K562 (cell line): ENCODE results near the gene TMED4. TPM values are rescaled to one million over a fixed set of nuclear protein-coding genes. Genes with fewer than 3 reads are reported as not detected.

Experiments
- CHD7 ChIP-seq: fragments of 200-600 bp; sonication (generic); IDR thresholded peaks from one replicate; pipeline ENCODE4 v1.6.1; 2012; ENCODE audit warnings: mild to moderate bottlenecking, low read depth, low read length, inconsistent platforms
- SMAD1 ChIP-seq: fragments of 150-350 bp; IDR thresholded peaks from 2 replicates; pipeline ENCODE4 v1.6.1; 2014; ENCODE audit warnings: low read length, low read depth; ENCODE audit not compliant: partially characterized antibody
- TCFL5 ChIP-seq: fragments of 250-450 bp; sonication (Bioruptor Pico); conservative IDR thresholded peaks from 2 replicates; pipeline ENCODE4 v1.6.1; 2021; ENCODE audit warnings: mild to moderate bottlenecking, moderate library complexity, matching md5 sums
- ZBTB40 ChIP-seq, 2 experiments: fragments of 450-650 bp in 1 of 2; sonication (generic) in 1 of 2; formaldehyde crosslinking in 1 of 2; IDR thresholded peaks; 2 replicates each; pipeline versions ENCODE4 v1.7.1 to v1.9.0; 2016 to 2022; ENCODE audit warnings: inconsistent platforms in 1 of 2, mild to moderate bottlenecking in 1 of 2, missing genetic modification reagents in 1 of 2
- ZNF232 ChIP-seq: sonication (generic); formaldehyde crosslinking; IDR thresholded peaks from 2 replicates; pipeline ENCODE4 v1.8.0; 2022; ENCODE audit warnings: mild to moderate bottlenecking, missing genetic modification reagents
- polyA plus RNA-seq, 8 experiments: library from polyadenylated mRNA; depleted of rRNA in 4 of 8; stranded (reverse) in 5 of 8; unstranded in 3 of 8; fragments of >200 nt; fragmentation: Nextera tagmentation in 2 of 8; fragmentation: Illumina TruSeq in 1 of 8; extraction: Ambion mirVana in 2 of 8; extraction: Trizol in 1 of 8; gene quantifications; 2 replicates each; pipeline versions ENCODE4 v1.2.1 to v1.2.3, GENCODE V29; 2011 to 2014; ENCODE audit warnings: inconsistent platforms in 1 of 8, missing spikeins in 1 of 8
- total RNA-seq, 7 experiments: library from RNA; depleted of rRNA in 6 of 7; stranded (reverse); fragments of >200 nt in 6 of 7; fragmentation: Illumina TruSeq in 2 of 7; extraction: Trizol in 2 of 7; gene quantifications; 2 replicates each; pipeline versions ENCODE4 v1.2.1 to v1.2.3, GENCODE V29; 2011 to 2021; ENCODE audit warnings: low replicate concordance in 1 of 7

Gene TMED4
- total and polyA plus RNA-seq, 9 of the 15 experiments (the other 6 are each of a cell fraction or from before 2014, with no cell fraction given) = 20.3 to 64.0 (median 42.1) TPM

GRCh38 chr7:44565097-44565794 lies 16.8 kb downstream of the TMED4 start (continued):
- TF ChIP-seq CHD7 (no peak), ZBTB40 (IDR thresholded peaks at IDR 0.05) (no peak), ZBTB40 (CRISPR knock-in tag; IDR thresholded peaks at IDR 0.05) (no peak), TCFL5 (CRISPR knock-in tag) (no peak), ZNF232 (no peak), SMAD1 (no peak)
